C4-2B (cell line): ENCODE measurements around the gene GIPC1.
A peak's percentile ranks its signal among the peaks of the same experiment; 100 is the strongest.

Source experiments
- CTCF ChIP-seq: fragments of 450-650 bp; conservative IDR thresholded peaks from 2 replicates; pipeline ENCODE4 v1.5.1; 2017; ENCODE audit warnings: mild to moderate bottlenecking
- ZFX ChIP-seq: fragments of 450-650 bp; IDR thresholded peaks from 2 replicates; pipeline ENCODE4 v1.6.1; 2017

- TF ChIP-seq CTCF (no peak), ZFX (peak; percentile 58; the same call in 1 of the 2 replicates)
Measured at GRCh38 chr19:14495672-14496028, 277 bp downstream of the GIPC1 start.
